Astrocyte of the spinal cord (primary cell): ENCODE data around the gene TMEM19.

Experiments used
- DNase-seq: peaks from one replicate; pipeline ENCODE4 v3.0.0; 2011; ENCODE audit warnings: low read depth, low spot score
- H3K4me3 ChIP-seq: 2 replicates; pipeline ENCODE4 v1.5.1; 2011; ENCODE audit warnings: low read depth, mild to moderate bottlenecking, low read length, moderate library complexity
- in situ Hi-C: cut with HindIII; loops from 2 replicates; pipeline ENCODE4 v1.10.0; 2017; ENCODE audit warnings: low sequenced_read_pairs
- TF ChIP-seq, protein P1 (sequence below): IDR thresholded peaks from 2 replicates; pipeline ENCODE4 v1.5.1; 2012; ENCODE audit warnings: low read depth, mild to moderate bottlenecking, low read length, inconsistent platforms

The TMEM19 gene

DNA sequence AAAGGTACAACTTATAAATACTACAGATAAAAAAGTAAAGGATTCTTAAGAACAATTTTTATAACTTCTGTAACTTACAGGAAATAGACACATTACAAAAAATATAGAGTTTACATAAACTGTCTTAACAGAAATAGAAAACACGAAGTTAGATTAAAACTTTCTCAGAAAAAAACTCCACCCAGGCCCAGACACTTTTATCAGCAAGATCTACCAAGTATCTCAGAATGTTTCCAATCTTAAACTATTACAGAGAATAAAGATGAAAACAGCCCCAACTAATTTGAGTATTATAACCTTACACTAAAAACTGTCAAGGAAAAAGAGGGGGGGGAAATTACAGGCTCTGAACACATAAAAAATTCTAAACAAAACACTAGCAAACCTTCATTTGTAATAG, 30.4 kb upstream of the TMEM19 start:
- TF ChIP-seq, protein P1, sequence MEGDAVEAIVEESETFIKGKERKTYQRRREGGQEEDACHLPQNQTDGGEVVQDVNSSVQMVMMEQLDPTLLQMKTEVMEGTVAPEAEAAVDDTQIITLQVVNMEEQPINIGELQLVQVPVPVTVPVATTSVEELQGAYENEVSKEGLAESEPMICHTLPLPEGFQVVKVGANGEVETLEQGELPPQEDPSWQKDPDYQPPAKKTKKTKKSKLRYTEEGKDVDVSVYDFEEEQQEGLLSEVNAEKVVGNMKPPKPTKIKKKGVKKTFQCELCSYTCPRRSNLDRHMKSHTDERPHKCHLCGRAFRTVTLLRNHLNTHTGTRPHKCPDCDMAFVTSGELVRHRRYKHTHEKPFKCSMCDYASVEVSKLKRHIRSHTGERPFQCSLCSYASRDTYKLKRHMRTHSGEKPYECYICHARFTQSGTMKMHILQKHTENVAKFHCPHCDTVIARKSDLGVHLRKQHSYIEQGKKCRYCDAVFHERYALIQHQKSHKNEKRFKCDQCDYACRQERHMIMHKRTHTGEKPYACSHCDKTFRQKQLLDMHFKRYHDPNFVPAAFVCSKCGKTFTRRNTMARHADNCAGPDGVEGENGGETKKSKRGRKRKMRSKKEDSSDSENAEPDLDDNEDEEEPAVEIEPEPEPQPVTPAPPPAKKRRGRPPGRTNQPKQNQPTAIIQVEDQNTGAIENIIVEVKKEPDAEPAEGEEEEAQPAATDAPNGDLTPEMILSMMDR, result no peak
- in situ Hi-C loops, result no loop called here
- H3K4me3 ChIP-seq, result no peak overlapping the region
- no peak for DNase-seq

DNA sequence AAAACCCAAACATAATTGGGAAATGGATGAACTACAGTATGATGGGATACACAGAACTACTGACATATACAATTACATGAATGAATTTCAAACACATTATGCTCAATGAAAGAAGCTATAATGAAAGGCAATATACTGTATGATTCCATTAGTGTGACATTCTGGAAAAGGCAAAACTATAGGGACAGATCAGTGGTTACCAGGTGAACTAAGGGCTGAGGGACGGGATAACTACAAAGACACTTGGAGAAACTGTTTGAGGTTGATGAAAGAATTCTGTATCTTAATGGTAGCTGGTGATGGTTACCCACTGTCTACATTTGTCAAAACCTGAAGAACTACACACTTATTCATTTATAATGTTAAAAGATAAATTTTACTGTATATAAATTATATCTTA, 30.0 kb upstream of the TMEM19 start:
- no peak for DNase-seq
- no peak overlapping the region for H3K4me3 ChIP-seq
- TF ChIP-seq, protein P1, result no peak
- in situ Hi-C loops, result no loop called here

DNA sequence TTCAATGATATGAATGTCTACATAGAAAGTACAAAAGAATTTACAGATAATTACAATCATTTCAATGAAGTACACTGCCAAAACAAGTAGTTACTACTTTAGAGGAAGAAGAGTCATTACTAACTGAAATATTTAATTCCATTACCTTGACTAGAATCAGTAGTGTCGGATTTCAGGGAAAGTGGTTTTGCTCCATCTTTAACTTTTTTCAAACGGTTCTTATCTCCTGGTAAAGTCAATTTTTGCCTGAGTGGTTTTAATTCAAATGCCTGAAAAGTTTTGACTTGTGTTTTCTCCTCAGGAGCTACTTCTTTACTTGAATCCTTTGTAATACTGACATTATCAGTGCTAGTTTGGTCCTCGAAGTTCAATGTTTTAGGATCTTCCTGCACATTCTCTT, 29.1 kb upstream of the TMEM19 start:
- H3K4me3 ChIP-seq, result no peak overlapping the region
- no peak for DNase-seq
- TF ChIP-seq, protein P1, result no peak
- in situ Hi-C loops, result no loop called here

DNA sequence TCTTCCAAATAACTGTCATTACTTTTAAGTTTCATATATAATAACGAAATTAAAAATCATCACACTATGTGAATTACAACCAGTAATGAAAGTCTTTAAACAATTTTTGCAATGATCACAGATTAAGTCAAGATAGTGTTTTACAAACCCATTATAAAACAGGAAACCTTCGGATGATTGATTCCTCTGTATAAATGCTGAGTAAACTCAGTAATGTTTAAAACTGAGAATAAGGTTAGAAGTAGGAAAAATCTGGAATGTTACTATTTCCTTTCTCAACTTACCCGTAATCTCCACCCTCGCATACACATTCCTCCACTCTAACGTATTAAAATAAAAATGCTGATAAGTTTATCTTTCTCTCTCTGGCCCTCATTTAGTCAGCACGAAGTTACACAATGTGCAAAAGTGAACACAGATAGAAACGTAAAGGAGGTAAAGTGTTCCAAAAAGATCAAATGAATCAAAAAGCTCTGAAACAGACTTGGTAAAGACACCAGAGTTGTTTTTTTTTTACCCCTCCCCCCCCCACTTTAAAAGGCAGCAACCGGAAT, 23.8 kb upstream of the TMEM19 start:
- peak; percentile 30 for DNase-seq
- in situ Hi-C loops, result no loop called here

DNA sequence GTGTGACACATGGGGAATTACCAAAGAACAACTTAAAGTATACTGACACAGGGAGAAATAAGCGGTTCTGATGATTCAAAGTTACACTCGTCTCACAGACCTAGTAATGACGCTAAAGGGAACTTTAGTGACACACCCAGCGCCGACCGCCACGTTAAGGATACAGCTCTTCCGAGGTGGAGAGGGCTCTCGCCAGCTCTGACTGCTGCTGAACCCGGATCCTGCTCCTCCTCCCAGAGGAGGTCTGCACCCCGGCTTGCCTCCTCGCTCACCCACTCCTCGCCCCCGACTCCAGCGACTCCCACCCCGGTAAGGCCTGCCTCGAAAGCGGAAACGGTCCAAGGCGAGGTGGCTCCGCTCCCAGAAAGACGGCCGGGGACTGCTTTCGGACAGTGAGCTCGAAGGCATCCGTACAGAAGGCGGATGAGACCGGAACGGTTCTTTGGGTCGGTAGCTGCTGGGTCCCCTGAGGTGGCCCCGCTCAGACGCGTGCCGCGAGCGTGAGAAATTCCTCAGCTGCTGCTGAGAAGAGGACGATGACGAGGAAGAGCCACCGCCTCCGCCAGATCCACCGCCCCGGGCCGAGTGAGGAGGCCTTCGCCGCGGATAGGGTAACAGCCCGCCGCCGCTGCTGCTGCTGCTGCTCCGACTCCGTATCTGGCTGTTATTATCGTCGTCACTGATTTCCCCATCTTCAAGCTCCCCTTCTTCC, 22.9 kb upstream of the TMEM19 start:
- TF ChIP-seq, protein P1, result no peak
- in situ Hi-C loops, result no loop called here
- DNase-seq, result peak; percentile 57
- peak overlapping the region; percentile 68 for H3K4me3 ChIP-seq

More for the DNA sequence above, 23.8 kb upstream of the TMEM19 start:
- H3K4me3 ChIP-seq, result peak overlapping the region; percentile 68
- TF ChIP-seq, protein P1, result no peak

DNA sequence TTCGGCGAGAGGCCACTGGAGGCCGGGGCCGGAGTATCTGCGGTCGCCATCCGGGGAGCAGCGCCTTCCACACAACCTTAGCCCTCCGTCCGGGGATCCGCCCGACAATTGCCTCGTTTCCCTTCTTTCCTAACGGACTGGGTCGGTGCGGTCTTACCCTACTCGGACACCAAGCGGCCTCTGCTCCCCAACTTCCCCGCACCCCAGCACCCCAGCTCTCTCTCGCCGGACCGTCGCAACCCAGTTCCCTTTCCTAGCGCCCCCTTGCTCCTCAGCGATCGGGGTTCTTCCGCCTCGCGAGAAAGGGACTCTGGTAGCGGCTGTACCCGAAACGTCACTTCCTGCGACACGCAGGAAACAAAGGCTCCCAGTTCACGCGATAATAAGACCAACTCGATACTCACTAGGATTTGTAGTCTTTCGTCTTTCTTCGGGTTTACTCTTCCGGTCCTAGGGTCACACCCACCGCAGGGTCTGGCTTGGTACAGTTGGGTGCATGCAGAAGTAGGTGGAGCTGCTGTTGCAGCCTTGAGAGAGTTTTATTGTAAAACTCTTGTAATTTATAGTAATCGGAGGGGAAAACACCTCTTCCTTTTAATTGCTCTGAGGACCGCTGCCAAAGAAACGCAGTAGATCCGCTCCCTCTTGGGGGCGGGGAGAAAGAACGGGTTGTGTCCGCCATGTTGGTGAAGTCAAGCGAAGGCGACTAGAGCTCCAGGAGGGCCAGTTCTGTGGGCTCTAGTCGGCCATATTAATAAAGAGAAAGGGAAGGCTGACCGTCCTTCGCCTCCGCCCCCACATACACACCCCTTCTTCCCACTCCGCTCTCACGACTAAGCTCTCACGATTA, 22.1 kb upstream of the TMEM19 start, which contains the start of the genes THAP2 and ZFC3H1:
TSS of gene THAP2 (plus strand) at position 741 of the 850 bp plus-strand sequence. CDS start 209 bp downstream, outside the sequence.
TSS of gene ZFC3H1 (minus strand) at position 288 of the 850 bp plus-strand sequence. CDS start at position 50, 238 bp downstream.
- TF ChIP-seq, protein P1, result peak; percentile 50
- peak within 1 kb of the TSS; percentile 68 for H3K4me3 ChIP-seq
- in situ Hi-C loops, result no loop called here
- DNase-seq, result peak; percentile 100
